Dermis blood vessel endothelial cell (primary cell): ENCODE data around the gene PMP22. TPM values are rescaled to one million over a fixed set of nuclear protein-coding genes. Genes with fewer than 3 reads are reported as not detected.

Experiments
- DNase-seq: peaks from one replicate; pipeline ENCODE4 v3.0.0; 2010
- total RNA-seq: library from RNA; depleted of rRNA; stranded (reverse); fragments of >200 nt; gene quantifications from 2 replicates; pipeline ENCODE4 v1.2.3, GENCODE V29; 2014

PMP22 gene
- total RNA-seq: 23.3 and 32.2 TPM in 2 replicates

GRCh38 chr17:15265131-15265530 lies at the start of gene PMP22:
TSS of gene PMP22 (minus strand) at chr17:15265326. CDS start at chr17:15260727, 4,599 bp downstream.
- DNase-seq: no peak

- DNase-seq: no peak
Measured at GRCh38 chr17:15311996-15312395, 46.9 kb upstream of the PMP22 start.

GRCh38 chr17:15309793-15310192 lies 44.7 kb upstream of the PMP22 start:
- DNase-seq: no peak

GRCh38 chr17:15309236-15309635 lies 44.1 kb upstream of the PMP22 start:
- no peak for DNase-seq

GRCh38 chr17:15308758-15309157 lies 43.6 kb upstream of the PMP22 start:
- DNase-seq: no peak

GRCh38 chr17:15307710-15308111 lies 42.6 kb upstream of the PMP22 start:
- no peak for DNase-seq

- DNase-seq: no peak
Measured at GRCh38 chr17:15303851-15304250, 38.7 kb upstream of the PMP22 start.

GRCh38 chr17:15303268-15303667 lies 38.1 kb upstream of the PMP22 start:
- DNase-seq: peak; percentile 4

GRCh38 chr17:15301845-15302244 lies 36.7 kb upstream of the PMP22 start:
- DNase-seq: no peak

- peak; percentile 39 for DNase-seq
Measured at GRCh38 chr17:15298176-15298575, 33.0 kb upstream of the PMP22 start.

GRCh38 chr17:15293558-15293957 lies 28.4 kb upstream of the PMP22 start:
- DNase-seq: no peak

GRCh38 chr17:15291674-15292361 lies 26.7 kb upstream of the PMP22 start:
- DNase-seq: no peak

- no peak for DNase-seq
Measured at GRCh38 chr17:15290605-15291004, 25.5 kb upstream of the PMP22 start.

GRCh38 chr17:15289285-15290183 lies 24.4 kb upstream of the PMP22 start:
- peak; percentile 85 for DNase-seq

GRCh38 chr17:15288859-15289258 lies 23.7 kb upstream of the PMP22 start:
- no peak for DNase-seq

- no peak for DNase-seq
Measured at GRCh38 chr17:15287538-15288267, 22.6 kb upstream of the PMP22 start.

GRCh38 chr17:15285466-15285865 lies 20.3 kb upstream of the PMP22 start:
- DNase-seq: no peak

GRCh38 chr17:15284537-15284936 lies 19.4 kb upstream of the PMP22 start:
- no peak for DNase-seq

- no peak for DNase-seq
Measured at GRCh38 chr17:15284107-15284506, 19.0 kb upstream of the PMP22 start.

GRCh38 chr17:15281909-15282308 lies 16.8 kb upstream of the PMP22 start:
- peak; percentile 44 for DNase-seq

- DNase-seq: no peak
Measured at GRCh38 chr17:15278924-15279477, 13.9 kb upstream of the PMP22 start.

- no peak for DNase-seq
Measured at GRCh38 chr17:15278380-15278779, 13.3 kb upstream of the PMP22 start.

- DNase-seq: no peak
Measured at GRCh38 chr17:15274017-15274416, 8.9 kb upstream of the PMP22 start.
